HG03558 (cell line): ENCODE data around the gene KANSL2.
"Not testable (repeated sequence)": the region's sequence is repeated elsewhere in the genome, so short reads cannot be mapped to it uniquely, and the experiment has no call there.

Experiments
- ATAC-seq: cut with Tn5 transposase; IDR thresholded peaks from one replicate; pipeline ENCODE4 v1.9.1; 2021; ENCODE audit warnings: moderate number of reproducible peaks; ENCODE audit not compliant: unreplicated experiment; ENCODE audit errors: extremely low read depth

KANSL2 gene, protein sequence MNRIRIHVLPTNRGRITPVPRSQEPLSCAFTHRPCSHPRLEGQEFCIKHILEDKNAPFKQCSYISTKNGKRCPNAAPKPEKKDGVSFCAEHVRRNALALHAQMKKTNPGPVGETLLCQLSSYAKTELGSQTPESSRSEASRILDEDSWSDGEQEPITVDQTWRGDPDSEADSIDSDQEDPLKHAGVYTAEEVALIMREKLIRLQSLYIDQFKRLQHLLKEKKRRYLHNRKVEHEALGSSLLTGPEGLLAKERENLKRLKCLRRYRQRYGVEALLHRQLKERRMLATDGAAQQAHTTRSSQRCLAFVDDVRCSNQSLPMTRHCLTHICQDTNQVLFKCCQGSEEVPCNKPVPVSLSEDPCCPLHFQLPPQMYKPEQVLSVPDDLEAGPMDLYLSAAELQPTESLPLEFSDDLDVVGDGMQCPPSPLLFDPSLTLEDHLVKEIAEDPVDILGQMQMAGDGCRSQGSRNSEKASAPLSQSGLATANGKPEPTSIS

DNA sequence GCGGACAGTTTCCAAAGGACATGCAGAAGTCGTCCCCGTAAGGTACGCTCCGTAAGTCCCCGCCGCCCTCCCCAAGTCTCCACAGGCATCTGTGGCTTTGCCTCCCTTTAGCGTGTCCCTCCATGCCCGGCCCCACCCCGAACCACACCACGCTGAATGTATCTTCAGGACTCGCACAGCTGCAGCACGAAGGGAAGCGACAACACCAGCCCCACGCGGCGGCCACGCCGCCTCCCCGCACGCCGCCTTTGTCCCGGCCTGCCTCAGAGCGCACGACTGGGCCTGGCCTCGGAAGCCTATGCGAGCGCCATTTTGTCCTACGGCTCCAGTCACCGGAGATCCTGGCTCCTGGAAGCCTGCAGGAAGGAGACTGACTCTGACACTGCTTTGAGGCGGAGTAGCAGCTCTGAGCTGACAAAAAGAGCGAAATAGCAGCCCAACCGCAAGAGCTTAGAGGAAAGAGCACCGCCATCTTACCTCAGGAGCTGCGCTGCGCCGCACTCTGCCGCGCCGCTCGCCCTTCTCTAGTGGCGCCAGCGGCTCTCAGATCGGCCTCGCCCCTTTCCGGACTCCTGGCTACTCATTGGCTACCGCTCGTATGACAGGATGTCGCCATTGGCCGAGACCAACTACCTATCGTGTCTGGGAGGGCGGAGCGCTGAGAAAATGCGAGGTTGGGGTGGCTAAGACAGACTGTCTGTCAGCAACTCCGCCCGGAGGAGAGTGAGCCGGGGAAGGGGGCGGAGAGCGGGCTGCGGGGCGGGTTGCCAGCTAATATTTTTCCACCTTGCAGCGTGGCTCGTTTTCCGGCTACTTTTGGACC is at the start of gene KANSL2:
Gene KANSL2, minus strand, starts transcription at position 529 of the 823 bp plus-strand sequence. CDS start 606 bp downstream, outside the sequence.
- peak; percentile 98 for ATAC-seq

DNA sequence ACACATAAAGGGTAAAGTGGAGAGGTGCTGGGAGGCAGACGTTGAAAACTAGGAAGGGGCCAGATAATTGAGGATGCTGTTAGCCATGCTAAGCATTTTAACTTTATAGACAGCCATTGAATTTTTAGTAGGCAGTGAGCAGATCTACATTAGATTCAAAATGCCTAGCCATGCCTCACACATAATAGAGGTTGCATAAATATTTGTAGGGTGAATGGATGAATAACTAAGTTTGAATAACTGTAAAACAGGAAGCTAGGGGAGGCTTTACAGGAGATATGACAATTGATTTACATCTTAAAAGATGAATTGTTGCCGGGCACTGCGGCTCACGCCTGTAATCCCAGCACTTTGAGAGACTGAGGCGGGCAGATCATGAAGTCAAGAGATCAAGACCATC is 46.8 kb upstream of the KANSL2 start:
- ATAC-seq: no peak

DNA sequence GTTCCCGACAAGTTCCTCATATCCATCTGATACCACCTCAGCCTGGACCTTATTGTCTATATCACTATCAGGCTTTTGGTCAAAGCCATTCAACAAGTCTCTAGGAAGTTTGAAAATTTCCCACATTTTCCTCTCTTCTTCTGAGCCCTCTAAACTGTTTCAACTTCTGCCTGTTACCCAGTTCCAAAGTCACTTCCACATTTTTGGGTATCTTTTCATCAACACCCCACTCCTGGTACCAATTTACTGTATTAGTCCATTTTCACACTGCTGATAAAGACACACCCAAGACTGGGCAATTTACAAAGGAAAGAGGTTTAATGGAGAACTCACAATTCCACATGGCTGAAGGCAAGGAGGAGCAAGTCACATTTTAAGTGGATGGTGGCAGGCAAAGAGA is 38.7 kb upstream of the KANSL2 start:
- ATAC-seq: not testable (repeated sequence)

DNA sequence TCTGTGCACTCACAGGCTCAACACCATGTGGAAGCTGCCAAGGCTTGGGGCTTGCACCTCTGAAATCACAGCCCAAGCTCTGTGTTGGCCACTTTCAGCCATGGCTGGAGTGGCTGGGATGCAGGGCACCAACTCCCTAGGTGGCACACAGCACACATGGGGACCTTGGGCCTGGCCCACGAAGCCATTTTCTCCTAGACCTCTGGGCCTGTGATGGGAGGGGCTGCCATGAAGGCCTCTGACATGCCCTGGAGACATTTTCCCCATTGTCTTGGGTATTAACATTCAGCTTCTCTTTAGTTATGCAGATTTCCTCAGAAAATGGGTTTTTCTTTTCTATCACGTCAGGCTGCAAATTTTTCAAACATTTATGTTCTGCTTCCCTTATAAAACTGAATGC is 38.1 kb upstream of the KANSL2 start:
- not testable (repeated sequence) for ATAC-seq

DNA sequence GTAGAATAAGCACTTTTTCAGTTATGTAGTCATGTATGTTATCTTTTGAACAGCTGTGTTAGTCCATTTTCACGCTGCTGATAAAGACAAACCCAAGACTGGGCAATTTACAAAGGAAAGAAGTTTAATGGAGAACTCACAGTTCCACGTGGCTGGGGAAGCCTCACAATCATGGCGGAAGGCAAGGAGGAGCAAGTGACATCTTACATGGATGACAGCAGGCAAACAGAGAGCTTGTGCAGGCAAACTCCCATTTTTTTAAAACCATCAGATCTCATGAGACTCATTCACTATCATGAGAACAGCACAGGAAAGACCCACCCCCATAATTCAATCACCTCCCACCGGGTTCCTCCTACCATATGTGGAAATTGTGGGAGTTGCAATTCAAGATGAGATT is 37.0 kb upstream of the KANSL2 start:
- not testable (repeated sequence) for ATAC-seq

DNA sequence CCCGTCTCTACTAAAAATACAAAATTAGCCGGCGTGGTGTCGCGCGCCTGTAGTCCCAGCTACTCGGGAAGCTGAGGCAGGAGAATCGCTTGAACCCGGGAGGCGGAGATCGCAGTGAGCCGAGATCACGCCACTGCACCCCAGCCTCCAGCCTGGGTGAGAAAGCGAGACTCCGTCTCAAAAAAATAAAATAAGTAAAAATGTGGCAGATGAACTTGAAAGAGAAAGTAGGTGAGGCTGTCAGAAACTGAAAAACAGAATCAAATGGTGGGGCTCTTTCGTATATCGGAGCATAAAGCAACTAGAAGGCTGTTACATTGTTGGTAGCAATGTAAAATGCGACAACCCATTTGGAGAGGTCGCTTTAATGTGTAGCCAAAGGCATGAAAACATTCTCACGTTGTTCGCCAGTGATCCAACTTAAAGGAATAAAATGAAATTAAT is 35.2 kb upstream of the KANSL2 start:
- no peak for ATAC-seq

DNA sequence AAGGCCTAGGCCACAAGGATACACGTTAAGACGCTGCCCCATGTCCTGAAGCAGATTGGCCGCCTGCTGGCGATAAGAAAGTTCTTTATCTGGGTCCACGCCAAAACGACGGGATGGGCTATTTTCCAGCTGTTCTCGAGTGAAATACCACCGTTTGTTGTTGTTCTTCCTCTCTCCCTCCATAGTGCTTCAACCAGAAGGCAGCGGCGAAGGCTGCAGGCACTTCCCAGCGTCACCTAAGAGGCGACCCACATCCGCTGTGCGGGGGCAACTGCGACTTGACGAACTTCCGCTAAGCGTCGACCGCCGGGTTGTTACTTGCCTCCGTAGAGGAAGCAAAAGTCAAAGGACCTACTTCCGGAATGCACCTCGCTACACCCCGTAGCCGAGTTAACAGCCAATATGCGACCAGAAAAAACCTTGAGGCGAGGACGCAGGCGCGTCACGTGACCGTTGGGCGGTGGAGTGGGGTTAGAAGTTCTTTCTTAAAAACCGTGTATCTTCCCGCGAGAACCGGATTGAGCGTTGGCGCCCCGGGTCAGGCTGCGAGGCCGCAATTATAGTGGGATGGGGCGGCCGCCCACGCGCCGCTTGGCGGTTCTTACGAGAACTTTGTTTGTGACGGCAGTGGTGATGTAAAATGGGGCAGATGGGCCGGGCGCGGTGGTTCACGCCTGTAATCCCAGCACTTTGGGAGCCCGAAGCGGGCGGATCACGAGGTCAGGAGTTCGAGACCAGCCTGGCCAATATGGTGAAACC is 34.6 kb upstream of the KANSL2 start, which contains the start of gene CCNT1:
Gene CCNT1, minus strand, starts transcription at position 215 of the 759 bp plus-strand sequence. Its CDS starts 32 bp downstream, at position 183.
- peak; percentile 91 for ATAC-seq

DNA sequence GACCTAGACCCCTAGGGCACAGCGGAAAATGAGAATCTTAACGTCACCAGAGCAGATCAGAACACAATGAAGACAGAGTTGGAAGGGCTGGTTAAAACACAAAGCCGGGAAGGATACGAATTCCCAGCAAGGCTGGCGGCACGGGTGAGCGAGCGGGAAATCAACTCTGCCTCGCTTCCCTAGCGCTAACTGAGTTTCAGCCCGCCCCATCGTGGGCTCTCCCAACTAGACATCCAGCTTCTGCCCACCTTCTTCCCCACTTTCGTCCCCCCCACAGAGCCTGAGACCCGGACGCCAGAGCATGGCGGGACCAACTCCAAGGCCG is 34.1 kb upstream of the KANSL2 start:
- ATAC-seq: no peak

DNA sequence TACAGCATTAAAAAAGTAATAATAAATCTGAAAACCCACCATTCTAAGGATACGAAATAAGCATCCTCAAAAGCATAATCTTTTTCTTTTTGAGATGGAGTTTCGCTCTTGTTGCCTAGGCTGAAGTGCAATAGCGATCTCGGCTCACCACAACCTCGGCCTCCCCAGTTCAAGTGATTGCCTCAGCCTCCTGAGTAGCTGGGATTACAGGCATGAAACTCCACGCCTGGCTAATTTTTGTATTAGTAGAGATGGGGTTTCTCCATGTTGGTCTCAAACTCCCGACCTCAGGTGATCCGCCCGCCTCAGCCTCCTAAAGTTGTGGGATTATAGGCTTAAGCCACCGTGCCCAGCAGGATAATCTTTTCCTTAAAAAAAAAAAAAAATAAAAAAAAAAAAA is 30.2 kb upstream of the KANSL2 start:
- ATAC-seq: no peak

DNA sequence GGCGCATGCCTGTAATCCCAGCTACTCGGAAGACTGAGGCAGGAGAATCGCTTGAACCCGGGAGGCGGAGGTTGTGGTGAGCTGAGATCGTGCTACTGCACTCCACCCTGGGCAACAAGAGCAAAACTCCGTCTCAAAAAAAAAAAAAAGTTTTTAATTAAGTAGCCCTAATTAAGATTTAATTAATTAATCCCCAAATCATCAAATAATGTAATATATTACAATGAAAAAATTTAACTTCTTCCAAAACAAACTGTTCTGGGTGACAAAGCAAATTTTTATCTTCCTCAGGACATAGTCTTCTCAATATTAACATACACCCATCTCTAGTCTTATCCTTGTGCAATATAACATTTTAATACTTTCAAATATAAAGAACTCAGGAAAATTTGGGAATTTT is 16.8 kb upstream of the KANSL2 start:
- ATAC-seq: not testable (repeated sequence)

DNA sequence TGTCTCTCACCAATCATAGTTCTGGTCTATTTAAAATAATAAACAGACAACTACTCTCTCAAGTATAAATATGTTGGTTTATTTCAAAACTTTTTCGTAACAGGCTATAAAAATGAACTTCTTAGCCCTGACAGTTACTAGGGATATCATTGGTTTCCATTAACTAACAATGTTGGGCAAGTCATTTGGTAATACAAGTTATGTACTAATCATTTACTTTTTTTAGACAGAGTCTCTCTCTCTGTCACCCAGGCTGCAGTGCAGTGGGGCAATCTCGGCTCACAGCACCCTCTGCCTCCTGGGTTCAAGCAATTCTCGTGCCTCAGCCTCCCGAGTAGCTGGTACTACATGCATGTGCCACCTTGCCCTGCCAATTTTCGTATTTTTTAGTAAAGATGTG is 14.6 kb upstream of the KANSL2 start:
- ATAC-seq: no peak

DNA sequence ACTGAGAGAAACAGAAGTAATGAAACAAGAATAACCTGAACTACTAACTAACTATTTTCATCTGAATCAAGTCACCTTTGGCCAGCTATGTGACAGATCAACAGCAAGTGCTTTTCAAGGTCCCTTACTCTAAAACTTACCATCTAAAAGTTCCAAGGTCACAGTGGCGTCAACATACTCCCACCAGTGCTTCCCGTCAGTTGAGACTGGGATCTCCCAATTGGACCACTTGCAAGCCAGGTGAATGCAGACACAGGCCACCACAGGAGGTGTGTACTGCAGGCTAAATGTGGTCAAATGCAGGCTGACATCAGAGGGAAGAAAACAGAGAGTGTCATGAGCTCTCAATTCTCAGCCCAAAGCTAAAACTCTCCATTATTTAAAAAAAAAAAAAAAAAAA is 13.8 kb upstream of the KANSL2 start:
- no peak for ATAC-seq

DNA sequence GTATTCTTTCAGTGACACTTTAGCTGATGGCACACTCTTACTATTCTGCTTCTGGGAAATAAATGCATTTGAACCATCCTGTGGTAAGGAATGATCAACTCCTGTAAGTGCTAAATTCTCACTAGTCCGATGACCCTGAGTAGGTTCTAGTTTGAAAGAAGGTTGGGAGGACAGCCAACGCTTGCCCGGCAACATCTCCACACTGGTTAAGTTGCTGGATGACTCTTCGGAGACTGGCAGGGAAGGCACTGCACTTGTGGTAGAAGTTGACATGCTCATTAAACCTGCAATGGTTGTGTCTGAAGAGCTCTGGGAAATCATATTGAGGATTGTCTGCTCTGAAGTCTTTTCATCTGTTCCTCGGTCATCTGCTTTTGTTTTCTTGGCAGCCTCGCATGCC is 12.0 kb upstream of the KANSL2 start:
- no peak for ATAC-seq

DNA sequence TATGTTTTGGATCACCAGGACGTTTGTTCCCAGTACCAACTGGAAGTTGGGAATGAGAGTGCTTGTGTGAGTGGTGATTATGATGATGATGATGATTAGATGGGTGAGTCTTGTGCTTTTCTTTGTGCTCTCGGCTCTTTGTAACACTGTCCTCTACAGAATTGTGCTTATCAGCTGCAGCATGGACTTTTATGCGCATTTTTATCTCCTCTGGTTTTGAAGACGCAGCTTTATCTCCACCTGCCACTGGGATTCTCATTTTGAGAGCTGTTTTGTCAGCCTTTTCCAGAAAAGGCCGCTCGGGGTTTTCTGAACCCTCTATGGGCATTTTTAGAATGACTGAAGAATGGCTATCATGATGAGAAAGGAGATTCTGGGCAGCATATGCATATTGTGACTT is 11.5 kb upstream of the KANSL2 start:
- ATAC-seq: no peak

DNA sequence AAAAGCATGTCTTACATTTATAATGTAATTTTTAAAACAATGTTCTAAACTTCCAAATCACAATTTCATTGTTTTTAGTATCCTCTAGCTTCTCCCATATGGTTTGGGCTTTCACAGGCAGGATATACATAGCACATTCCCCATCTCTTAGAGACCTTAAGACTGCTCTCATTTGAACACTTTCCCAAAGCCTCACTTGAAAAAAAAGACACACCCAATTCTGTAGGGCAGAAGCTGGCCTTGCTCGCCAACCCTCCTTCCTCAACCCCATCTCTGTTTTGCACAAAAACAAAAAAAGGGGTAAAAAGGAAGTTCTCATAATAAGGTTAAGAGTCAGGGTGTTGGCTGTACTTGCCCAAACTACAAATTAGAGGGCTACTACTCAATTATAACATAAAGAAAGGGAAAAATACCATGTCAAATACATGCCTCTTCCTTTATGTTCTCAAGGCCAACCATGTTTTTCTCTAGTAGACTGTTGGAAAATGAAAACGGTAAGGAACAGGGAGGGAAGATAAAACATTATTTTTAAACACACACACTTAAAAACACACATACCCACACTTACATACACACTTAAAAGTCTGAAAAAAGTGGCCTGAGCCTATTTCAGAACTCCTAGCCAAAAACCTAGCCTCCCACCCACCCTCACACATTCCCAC is 9.9 kb upstream of the KANSL2 start:
- ATAC-seq: no peak

DNA sequence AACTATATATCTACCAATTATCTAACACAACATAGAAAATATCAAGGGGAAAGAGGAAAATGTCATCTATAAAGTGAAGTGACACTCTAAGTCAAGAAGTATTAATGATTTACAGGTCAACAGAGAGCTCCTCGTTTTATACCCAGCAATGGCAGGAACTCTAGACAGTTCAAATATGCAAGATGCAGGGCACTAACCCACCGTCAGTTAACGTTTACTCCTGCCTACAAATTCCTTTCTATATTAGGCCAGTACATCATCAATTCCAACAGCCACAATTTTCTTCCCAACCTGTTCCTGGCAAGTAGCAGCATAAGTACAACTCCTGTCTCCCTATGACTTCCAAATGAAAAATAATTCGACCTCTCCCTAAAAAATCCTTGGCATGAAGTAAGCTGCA is 9.0 kb upstream of the KANSL2 start:
- ATAC-seq: no peak

DNA sequence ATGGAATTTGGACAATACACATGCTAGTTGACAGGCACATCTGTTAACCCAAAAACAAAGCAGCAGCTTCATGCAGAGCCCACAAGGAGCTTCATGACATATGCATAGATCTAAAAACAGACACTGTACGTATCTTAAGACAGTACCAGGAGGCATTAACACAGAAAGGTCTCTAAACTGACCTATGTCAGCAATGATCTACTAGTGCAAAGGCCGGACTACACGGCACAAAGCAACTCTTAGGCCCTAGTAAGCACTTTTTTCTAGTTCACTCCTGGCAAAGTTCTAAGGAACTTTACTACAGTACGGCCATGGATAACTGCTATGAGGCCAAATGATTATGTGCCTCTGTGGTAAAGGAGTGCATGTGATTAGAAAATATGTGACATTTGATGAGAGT is 8.4 kb upstream of the KANSL2 start:
- ATAC-seq: no peak

DNA sequence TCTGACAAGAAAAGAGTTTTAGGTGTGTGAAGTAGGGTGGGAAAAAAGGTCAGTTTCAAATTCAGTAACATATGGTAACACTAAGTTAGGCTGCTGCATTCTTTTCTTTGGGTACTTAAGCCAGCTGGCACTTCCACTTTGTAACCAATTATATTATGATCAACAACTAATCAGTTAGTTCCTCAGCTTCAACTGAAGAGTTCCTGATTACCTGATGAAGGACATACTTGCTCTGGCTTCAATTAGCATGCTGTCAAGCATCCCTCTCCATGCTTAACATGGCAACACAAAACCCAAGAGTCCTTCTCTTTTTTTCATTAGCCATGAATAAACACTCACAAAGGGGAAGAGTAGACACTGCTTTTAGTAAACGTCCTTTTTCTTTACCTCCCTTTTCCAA is 6.8 kb upstream of the KANSL2 start:
- ATAC-seq: no peak

DNA sequence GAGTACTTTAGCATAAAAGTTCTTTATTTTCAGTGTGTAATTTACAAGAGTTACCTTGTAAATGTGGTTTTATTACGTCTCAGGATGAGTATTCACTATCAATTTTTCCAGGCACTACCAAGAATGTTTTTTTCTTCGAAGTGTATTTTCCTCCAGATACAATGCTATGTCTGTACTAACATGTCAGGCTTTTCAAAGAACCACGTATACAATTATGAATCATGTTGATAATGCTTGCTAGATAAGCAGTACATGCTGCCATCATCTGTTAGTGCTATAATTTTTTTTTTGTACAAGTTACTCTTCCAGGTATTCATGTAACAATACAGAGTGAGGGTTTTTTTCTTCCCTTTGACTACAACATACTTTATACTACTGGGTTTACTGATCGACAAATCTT is 5.6 kb upstream of the KANSL2 start:
- ATAC-seq: no peak
